HT-29 (cell line): ENCODE results near the gene CACNA1C. TPM values are rescaled to one million over a fixed set of nuclear protein-coding genes. Genes with fewer than 3 reads are reported as not detected.

Experiments
- DNase-seq: peaks from one replicate; pipeline ENCODE4 v3.0.0-alpha.2; 2015; ENCODE audit warnings: low spot score
- total RNA-seq: library from RNA; depleted of rRNA; stranded (reverse); fragments of >200 nt; shearing (Covaris generic); gene quantifications from 2 replicates; pipeline ENCODE4 v1.2.3, GENCODE V29; 2014

The CACNA1C gene
- total RNA-seq, 1 experiment from 2014 or later, result under 0.01 TPM

DNA sequence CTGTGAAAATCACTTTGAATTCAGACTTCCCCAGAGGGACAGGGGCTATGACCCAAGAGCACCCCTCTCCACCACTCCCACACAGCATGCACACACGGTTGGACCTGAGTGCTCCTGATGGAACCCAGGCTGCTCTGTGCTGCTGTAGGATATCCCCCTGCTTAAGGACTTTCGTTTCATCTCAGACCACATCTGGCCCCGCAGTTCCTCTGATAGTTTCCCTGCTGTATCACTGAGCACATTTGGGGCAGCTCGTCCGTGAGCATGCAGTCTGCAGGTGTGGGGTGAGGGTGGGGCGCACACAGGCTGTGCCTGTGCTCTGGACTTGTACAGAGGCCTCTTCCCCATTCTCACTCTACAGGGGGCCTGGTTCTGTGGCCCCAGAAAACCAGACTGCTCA lies 396.8 kb downstream of the CACNA1C start:
- DNase-seq, result no peak

DNA sequence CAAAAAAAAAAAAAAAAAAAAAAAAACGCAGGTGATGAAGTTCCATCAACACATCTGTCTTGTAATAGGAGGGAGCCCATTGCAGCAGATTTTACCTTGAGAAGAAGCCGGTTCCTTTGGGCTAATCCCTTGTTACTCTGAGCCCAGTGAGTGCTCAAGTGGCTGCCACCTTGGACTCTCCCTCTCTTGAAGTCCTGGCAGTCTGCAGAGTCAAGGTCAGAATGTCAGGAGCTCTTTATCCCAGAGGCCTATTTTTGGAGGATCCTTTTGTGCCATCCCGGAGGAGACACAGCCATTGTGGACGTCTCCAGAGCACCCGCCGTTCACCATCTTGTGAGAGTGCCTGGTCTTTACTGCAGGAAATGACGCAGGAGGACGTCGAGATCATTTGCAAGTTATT lies 397.8 kb downstream of the CACNA1C start:
- no peak for DNase-seq

DNA sequence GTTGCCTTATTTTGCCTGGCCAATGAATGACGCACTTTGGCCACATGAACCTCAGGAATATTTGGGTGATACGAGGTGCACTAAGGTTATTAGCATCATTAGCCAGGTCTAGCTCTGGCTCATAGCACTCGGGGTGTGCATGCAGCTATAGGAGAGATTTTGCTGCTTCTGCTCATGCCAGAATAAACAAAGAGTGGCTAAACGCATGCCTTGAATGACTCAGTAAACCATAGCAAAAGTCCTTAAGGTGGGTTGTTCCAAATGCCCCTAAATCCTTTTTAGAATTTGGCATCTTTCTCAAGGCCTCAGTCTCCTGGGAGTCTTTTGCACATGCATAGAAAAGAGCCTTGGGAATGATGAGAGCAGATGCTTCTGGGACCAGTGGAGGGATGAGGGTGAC lies 398.2 kb downstream of the CACNA1C start:
- no peak for DNase-seq

DNA sequence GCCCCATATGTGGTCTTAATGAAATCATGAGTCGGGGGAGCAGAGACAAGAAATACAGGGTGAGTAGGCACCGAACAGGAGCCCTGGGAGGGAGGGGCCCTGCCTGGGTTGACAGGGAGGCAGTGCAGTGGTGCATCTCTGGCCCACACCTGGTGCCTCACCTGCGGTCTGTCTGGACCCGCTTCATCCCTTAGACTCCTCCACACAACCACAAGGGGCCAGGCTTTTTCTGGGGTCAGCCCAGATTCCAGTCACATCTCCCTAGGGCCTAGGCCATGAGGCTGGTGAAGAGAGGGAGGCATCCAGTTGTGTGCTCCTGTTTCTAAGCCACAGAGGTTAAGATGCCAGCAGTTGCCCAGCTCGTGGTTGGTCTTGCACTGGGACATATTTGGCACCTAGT lies 398.7 kb downstream of the CACNA1C start:
- no peak for DNase-seq

DNA sequence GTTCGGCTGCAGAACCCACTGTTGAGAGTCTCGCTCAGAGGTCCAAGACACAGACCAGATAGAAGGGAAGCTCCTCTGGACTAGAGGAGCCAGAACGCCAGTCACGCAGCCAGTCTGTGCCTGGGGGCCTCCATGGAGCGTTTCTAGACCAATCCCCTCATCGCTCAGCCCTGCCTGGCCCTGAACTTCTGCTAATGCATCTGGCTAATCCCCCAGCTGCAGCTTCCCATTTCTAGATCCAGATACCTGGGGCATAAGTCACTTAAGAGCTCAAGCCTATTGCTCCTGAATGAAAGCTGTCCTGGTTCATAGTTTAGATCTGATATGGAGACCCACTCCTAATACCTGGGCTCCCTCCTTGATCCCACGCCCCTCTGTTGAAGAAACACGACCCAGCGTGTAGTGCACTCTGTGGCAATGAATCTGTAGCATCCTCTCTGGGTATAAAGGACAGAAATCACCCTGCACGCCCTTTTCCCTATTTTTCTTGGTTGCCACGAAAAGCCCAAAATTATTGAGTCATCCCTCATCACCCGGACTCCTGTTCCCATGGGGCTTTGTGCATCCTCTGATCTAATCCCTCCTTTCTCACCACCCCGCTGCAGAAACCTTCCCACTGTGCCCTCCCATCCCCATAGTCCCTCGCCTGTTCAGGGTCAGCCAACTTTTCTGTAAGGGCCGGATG lies 400.4 kb downstream of the CACNA1C start:
- no peak for DNase-seq

DNA sequence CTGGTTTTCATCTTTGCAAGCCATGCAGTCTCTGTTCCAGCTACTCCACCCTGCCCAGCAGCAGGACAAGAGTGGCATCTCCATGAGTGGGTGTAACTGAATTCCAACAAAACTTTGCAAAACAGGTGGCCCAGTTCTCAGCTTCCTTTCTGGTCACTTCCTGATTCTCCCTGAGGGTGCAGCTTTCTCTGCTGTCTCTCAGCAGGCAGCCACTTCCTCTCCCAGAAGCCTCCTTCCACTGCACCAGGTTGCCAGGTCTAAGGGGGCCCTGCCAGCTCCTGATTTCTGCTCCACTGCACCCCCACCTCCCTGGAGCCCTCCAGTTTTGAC lies 400.9 kb downstream of the CACNA1C start:
- DNase-seq, result no peak

DNA sequence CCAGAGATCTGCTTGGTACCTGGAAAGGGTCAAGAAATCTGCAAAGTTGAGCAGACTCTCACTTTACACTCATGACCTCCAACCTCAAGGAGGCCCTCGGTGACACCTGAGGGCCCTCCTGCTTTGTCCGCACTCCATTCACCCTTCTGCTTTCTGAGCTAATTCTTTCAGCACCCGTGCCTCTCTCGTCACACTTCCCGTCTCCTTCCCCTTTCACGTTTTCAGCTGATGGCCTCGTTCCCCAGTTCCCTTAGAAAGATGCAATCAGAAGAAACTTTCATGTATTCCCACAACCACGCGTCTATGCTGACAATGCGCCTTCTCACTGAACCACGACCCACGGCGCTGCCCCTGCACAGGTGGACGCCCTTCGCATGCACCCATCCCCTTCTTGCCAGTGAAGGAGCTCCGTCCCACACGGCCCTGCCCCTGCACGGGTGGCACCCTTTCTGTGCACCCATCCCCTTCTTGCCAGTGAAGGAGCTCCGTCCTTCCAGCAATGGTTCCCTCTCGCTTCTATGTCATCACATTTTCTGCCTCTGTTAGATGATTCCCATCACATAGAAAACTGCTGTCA lies 401.9 kb downstream of the CACNA1C start:
- DNase-seq, result no peak

DNA sequence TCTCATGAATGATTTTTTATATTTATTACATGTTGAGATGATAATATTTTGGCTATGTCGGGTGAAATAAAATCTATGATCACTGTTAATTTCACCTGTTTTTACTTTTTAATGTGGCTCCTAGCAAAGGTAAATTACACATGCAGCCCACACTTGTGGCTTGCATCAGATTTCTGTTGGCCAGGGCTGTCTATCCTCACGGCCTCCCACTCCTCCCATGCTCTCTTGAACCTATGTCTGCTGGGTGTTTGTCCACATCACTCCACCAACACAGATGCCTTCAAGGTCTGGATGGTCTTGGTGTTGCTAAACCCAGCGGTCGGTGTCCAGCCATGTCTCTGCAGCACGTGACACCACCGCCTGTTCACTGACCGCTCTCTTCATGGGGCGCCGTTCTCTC lies 402.6 kb downstream of the CACNA1C start:
- no peak for DNase-seq

DNA sequence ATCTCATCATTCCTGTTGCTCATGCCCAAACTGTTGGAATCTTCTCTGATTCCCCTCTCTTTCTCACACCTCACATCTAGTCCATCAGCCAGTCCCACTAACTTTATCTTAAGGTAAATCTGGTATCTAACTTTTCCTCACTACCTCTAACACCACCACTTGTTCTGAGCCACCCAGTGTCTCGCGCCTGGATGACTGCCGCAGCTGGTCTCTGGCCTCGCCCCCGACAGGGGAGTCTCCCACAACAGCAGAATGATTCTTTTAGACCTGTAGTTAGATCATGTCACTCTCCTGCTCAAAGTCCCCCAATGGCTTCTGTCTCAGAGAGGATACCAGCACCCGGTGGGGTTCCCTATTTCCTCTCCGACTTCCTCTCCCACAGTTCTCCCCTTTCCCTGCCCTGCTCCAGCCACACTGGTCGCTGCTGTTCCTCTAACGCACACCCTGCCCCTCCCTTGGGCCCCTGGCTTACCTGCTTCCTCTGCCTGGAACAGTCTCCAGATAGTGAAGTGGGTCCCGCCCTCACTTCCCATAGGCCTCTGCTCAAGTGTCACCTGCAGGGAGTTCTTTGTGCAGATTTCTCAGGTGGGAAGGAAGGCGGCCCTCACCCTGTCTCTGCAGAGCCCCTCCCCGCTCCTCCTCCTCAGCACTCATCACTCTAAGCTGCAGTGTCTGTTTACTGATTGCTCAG lies 403.5 kb downstream of the CACNA1C start:
- no peak for DNase-seq

DNA sequence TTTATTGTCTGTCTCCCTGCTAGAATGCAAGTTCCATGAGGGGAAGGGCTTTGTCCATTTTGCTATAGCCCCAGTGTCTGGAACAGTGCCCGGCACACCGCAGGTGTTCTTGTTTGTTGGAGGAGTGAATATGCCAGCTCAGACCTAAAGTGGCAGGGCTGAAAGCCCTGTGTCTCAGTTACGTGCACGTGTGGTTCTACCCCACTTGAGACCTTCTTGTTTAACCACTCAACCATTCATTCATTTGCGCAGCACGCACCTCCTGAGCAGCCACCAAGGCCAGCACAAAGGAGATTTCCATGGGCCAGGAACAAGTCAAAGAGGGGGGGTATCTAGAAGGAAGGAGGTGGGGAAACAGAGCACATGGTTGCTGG lies 404.0 kb downstream of the CACNA1C start:
- DNase-seq, result no peak

DNA sequence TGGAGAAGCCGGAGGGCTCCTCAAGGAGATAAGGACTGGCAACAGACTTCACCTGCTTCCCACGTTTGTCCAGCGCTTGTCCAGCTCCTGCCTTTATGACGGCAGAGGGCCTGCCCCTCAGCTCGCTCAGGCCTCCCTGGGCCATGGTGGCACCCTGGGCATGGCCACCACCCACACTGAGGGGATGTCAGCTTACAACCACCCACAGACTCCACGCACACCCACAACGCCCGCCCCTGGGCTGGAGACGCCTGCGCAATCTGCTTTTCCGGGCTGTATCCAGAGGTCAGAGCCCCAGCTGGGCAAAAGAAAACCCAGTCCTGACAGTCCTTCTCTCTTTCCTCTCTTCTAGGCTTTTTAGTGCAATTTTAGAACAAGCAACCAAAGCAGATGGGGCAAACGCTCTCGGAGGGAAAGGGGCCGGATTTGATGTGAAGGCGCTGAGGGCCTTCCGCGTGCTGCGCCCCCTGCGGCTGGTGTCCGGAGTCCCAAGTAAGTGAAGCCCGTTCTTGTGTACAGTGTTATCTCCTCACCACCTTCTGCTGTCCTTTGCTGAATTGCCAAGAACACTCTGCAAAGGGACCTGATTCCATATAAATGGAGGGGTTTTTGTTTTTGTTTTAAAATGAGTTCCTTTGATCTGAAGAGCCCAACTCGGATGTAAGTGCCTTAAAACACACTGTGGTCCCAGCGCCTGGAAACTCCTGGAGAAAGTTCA lies 404.6 kb downstream of the CACNA1C start:
- no peak for DNase-seq

DNA sequence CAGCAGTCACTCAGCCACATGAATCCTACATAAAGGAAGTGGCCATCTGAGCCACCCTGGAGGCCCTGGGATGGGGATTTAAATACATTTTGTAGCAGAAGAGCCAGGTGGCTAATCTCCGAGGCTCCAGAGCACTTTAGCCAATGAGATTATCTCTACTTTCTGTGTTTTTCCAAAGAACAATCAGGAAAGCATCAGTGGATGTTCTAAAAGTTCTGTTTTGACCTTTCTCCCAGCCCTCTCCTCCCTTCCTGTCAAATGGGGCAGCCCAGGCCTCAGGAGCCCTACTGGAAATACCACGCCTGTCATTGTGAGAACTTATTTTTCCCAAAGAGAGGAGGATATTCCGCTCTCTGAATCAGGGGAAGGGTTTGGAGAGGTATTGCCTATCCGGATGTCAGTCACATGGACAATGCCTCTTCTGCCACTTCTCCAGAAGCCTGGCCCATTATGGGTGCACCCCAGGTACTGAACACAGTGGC lies 405.2 kb downstream of the CACNA1C start:
- DNase-seq, result no peak

DNA sequence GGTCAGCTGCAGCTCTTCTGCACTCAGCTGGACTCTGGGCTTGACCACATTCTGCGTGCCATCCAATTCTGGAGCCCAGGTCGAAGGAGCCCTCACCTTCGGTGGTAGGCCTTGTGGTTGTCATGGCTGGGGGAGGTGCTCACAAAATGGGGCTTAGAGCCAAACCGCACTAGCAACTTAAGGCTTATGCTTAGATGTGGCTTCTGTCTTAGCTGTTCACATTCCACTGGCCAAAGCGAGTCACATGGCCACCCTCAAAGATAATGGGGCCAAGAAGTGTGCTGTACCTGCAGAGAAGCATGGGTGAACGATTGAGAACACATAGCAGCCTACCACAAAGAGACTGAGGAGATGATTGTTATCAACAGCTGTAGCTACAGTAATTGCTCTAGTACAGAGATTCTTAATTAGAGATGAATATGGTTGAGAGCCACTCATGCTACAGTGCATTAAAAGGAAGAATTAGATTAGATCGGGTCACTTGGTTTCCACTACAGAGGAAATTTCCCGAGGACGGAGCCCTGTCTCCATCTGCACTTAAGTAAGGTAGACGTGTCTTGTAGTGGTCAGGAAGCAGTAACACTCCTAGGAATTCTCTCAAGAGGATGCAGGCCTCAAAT lies 407.4 kb downstream of the CACNA1C start:
- no peak for DNase-seq

DNA sequence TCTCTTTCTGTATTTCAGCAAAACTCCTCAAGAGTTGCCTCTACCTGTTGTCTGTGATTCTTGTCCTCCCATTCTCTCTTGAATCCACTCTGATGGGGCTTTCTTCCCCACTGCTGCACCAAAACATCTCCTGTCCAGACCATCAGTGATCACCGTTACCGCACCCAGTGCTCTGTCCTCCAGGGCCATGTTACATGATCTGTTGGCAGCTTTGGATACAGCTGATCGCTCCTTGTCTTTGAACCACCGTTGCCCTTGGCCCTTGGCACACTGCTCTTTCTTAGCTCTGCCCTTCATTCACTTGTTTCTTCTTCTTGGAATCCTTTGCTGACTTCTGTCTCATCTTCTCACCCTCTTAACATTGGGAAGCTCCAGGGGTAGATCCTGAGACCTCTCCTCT lies 408.3 kb downstream of the CACNA1C start:
- no peak for DNase-seq

DNA sequence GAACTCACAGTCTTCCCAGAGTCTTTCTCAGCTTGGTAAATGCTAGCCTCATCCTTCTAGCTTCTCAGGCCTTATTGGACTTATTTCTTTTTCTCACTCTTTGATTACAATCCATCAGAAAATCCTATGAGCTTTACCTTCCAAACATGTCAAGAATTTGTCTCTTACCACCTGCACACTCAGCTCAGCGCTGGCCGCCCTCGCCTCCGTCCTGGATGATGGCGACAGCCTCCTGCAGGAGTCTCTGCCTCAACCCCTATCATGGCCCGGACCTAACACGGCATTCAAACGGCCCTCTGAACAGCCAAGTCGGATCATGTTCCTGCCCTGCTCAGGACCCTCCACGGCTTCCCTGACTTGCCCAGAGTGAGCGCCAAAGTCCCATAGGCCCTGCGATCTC lies 408.9 kb downstream of the CACNA1C start:
- DNase-seq, result no peak

DNA sequence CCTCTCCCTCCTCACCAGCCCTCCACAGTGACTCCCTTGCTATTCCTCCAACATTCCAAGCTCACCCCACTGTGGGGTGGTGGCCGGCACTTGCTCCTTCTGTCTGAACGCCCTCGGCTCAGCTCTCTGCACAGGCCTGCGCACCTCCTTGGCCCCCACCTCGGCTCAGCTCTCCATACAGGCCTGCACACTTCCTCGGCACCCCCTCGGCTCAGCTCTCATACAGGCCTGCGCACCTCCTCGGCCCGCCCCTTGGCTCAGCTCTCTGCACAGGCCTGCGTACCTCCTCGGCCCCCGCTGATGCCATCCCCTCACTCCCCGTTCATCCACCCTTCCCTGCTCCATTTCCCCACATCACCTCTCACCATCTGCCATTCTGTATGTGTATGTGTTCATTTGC lies 409.3 kb downstream of the CACNA1C start:
- DNase-seq, result no peak

DNA sequence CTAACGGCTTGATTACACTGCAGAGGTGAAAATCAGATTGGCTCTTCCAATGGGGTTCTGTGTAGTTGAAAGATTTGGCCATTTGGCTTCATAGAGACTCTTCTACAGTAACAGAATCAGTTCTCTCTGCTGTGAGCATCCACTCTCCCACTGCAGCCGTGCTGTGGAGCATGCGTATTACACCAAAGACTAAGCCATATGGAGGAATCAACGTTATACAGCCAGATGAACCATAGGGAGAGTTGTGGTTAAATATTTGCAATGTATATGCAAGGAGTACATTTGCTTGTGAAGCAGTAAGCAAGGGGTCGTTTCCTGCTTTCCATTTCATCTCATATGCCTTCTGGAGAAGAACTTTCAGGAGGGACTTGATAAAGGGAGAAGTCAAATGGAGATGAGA lies 410.9 kb downstream of the CACNA1C start:
- DNase-seq, result no peak

DNA sequence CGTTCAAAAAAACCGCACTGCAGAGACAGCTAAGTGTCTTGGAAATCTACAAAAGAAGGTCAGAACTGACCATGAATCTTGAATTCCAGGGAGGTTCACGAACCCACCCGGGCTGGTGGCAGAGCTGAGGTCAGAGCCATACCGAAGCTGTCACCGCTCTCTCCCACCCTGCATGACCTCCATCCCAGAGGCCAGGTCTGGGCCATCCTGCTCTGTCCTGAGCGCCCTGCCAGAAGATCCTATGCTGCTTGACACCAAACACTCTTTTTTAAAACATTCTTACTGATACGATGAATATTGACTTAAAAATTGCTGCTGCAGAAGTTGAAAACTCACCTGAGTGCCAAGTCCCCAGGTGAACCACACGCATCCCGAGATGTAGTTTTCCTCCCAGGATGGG lies 412.9 kb downstream of the CACNA1C start:
- DNase-seq, result no peak

DNA sequence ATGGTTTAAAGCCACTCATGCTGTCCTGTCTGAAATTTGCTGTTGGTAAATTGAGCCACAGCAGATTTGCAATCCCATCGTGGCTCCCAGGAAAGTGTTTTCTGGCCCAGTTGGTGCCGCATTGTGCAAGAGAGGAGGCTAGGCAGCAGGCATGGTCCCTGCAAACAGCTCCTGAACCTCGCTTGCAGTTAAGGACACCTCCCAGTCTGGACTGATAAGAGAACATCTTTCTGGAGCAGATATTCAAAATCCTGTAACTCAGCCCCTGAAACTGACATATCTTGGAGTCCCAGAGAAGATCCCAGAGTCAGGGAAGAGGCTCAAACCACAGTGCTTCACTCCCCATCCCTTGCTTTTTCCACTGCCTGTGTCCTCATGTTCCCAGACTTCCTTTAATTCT lies 413.4 kb downstream of the CACNA1C start:
- no peak for DNase-seq

DNA sequence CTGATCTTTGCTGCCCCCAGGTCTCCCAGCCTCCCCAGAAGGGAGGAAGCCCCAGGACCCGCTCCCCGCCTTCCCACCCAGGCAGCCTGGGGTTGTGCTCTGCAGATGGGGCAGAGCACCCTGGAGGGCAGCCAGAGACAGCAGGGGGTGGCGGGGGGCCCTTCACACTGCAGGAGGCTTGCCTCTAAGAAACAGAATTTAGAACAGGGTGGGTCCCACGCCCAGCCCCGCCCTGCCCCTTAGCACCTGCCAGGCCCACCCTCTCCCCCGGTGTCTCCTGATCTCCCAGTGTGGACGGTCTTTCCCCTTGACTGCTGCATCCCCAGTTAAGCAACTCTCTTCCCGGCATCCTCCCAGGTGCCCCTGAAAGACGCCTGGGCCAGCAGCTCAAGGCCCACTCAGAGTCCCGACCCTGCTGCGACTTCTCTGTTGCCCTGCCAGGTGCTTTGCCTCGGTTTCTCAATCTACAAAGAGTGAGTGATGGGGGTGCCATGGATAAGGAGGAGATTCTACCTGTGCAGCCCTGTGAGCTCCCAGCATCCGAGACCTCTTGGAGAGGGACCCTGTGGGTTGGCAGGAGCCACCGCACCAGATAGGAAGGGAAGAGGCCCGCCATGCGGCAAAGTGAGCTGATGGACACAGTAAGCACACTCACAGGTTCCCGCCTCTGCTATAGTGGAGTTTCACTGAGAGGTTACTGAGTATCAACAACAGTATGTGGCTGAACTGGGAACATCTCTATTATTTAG lies 414.8 kb downstream of the CACNA1C start:
- no peak for DNase-seq

DNA sequence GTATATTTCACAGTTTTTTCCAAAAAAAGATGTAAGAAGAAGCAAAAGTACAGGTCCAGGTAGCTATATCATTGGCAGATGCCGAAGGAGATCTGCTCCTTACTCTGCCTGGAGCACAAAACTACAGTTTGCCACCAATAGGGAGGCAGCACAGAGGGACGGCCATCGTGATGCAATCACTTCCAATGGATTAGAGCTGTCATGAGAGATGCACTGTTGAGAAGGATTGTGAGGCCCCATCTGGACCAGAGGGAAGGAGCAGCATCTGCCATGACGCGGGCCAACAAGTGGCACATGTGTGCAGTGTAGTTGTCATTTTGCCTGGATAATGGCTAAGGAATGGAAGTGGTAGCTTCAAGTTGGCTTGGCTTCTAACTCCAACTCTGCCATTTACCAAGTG lies 423.2 kb downstream of the CACNA1C start:
- DNase-seq, result no peak
